ENCODE data around the gene C2orf81. TPM values are rescaled to one million over a fixed set of nuclear protein-coding genes. Genes with fewer than 3 reads are reported as not detected.

C2orf81 gene
- total RNA-seq, 4 donors from 2014 or later = 0.48 to 1.4 (median 1.0) TPM

GRCh38 chr2:74383254-74383653 is 38.2 kb downstream of the C2orf81 start:
- ATAC-seq (ENCODE audit: low FRiP score) (no peak), DNase-seq (ENCODE audit: low spot score) (no peak)
- no peak for TF ChIP-seq CTCF (IDR thresholded peaks at IDR 0.05)

GRCh38 chr2:74381751-74382150 is 39.7 kb downstream of the C2orf81 start:
- no peak for DNase-seq (ENCODE audit: low spot score)
- no peak for ATAC-seq (ENCODE audit: low FRiP score)
- no peak for TF ChIP-seq CTCF (IDR thresholded peaks at IDR 0.05)

GRCh38 chr2:74379851-74380789 is 41.3 kb downstream of the C2orf81 start, which contains the start of gene DCTN1:
Gene DCTN1 (minus strand): TSS chr2:74380311. CDS start chr2:74380037, 274 bp downstream.
- DNase-seq (ENCODE audit: low spot score) (no peak), ATAC-seq (ENCODE audit: low FRiP score) (peak; percentile 80)
- TF ChIP-seq CTCF (IDR thresholded peaks at IDR 0.05) = no peak

- ATAC-seq (ENCODE audit: low FRiP score) = no peak
Observed at GRCh38 chr2:74378007-74378406, 43.4 kb downstream of the C2orf81 start.

GRCh38 chr2:74375838-74376237 is 45.6 kb downstream of the C2orf81 start:
- ATAC-seq (ENCODE audit: low FRiP score) (no peak), DNase-seq (ENCODE audit: low spot score) (no peak)
- TF ChIP-seq CTCF (IDR thresholded peaks at IDR 0.05) = no peak

More at GRCh38 chr2:74378007-74378406, 43.4 kb downstream of the C2orf81 start:
- DNase-seq (ENCODE audit: low spot score) = no peak
- TF ChIP-seq CTCF (IDR thresholded peaks at IDR 0.05) = no peak

- TF ChIP-seq CTCF (IDR thresholded peaks at IDR 0.05) = no peak
- DNase-seq (ENCODE audit: low spot score) = peak; percentile 32
Observed at GRCh38 chr2:74374509-74375205, 46.8 kb downstream of the C2orf81 start.

More at GRCh38 chr2:74374509-74375205, 46.8 kb downstream of the C2orf81 start:
- peak; percentile 75 for ATAC-seq (ENCODE audit: low FRiP score)
